ACHN (cell line): ENCODE measurements around the gene MIPEP.

Experiments
- DNase-seq: peaks from one replicate; pipeline ENCODE4 v3.0.0-alpha.2; 2015
- in situ Hi-C: cut with HindIII; loops from 2 replicates; pipeline ENCODE4 v1.10.0; 2017; ENCODE audit warnings: low sequenced_read_pairs, low pct_ligation_motif_present, low pct_unique_long_range_greater_than_20kb

MIPEP gene

DNA sequence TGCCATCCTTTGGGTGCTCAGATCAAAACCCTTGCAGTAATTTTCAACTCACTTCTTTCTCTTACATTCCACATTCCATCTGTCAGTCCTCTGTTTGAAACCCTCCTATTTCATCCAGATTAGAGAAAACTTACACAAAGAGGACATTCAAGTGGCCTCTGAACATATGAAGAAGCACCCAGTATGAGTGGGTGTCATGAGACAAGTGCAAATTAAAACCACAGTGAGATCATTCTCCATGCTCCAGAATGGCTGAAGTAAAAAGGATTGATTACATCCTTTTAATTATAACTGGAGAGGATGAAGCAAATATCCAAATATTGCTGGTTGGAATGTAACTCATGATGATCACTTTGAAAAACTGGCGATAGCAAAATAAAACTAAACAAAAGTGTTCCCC is 96.5 kb downstream of the MIPEP start:
- DNase-seq, result no peak
- in situ Hi-C loops, result no loop called here

DNA sequence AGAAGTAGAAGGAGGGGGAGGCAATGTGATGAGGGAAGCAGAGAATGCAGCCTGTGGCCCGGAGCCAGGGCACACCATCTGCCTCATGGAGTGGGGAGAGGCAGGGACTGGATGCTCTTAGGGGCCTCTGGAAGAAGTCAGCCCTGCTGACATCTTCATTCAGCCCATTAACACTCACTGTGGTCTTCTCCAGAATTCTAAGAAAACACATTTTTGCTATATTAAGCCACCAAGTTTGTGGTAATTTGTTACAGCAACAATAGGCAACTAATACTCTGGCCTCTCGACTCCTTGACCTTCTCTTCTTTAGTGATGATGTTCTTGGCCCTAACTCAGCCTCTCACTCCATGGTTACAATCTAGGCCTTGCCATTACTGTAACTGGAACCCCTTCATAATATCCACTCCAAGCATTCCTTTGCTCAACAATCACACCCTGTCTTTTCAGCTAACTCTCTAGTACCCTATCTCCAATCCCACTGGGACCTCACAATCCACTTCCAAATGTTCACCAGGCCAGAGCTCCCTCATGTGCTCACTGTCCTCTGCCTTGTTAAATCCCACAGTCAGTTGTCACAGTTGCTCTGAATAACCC is 98.5 kb downstream of the MIPEP start:
- in situ Hi-C loops, result no loop called here
- no peak for DNase-seq

DNA sequence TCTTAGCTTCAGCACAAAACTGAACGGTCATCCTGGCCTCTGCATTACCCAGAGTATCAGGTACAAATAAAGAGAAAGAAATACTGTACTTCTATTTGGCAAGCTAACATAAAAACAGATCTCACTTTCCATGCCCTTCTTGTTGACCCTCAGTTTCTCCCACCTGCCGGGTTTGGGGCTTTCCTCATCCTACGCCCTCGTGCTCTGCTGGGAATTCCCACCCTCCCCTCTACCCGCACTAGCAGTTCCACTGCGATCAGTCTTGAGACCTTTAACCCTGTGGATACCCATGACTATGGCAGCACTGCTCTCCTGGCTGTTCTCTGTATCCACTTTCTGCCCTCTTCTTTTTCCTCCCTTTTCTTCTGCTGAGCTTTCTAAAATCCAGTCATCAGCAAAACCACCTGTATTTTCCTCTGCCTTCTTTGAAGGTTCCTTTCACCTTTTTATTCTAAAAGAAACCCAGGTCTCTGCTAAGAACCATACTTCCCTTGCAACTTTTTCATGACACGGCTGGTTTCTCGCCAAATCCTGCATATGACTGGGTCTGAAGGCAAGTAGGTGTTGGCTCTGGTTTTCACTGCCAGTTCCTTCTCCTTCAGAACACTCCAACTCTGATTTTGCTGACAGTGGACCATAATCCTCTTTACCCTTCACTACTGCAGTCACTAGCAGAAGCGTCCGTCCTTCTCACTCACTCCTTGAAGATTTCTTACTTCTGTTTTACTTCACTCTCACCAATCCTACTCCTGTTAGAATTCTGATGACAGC is 99.4 kb downstream of the MIPEP start:
- in situ Hi-C loops, result no loop called here
- no peak for DNase-seq

GRCh38 chr13:23788459-23788858 is 100.7 kb downstream of the MIPEP start:
- in situ Hi-C loops, result no loop called here
- no peak for DNase-seq

- no peak for DNase-seq
- in situ Hi-C loops, result no loop called here
These were observed 101.7 kb downstream of the MIPEP start for GRCh38 chr13:23787464-23787863.

GRCh38 chr13:23786607-23787006 is 102.6 kb downstream of the MIPEP start:
- in situ Hi-C loops, result no loop called here
- no peak for DNase-seq

GRCh38 chr13:23778879-23779278 is 110.3 kb downstream of the MIPEP start:
- no peak for DNase-seq
- in situ Hi-C loops, result no loop called here

DNA sequence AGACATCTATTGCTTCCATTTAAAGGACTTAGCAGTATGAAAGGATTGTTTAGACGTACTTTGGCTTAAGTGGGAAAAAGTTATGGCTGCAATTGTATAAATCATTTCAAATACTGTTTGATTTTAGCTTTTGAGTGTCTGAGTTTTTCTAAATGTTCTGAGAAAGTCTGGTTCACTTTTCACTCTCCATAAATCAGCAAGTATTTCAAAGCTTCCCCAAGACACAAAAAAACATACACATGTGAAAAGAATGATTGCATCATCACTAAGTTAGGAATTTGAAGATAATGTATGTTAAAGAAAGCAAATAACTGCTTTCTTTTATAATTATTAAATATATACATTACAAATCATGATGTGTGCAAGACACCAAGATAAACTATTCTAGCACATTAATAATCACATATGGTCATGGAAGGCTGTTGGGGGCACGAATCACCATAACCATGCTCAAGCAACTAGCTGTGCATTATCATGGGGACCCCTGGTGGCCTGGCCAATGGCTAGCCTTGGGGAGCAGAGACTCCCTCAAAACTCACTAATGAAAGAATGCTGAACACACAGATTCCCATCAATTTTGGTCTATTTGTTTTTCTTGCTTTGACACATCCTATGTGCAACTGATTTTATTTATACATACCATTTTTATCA is 111.1 kb downstream of the MIPEP start:
- in situ Hi-C loops, result no loop called here
- no peak for DNase-seq

DNA sequence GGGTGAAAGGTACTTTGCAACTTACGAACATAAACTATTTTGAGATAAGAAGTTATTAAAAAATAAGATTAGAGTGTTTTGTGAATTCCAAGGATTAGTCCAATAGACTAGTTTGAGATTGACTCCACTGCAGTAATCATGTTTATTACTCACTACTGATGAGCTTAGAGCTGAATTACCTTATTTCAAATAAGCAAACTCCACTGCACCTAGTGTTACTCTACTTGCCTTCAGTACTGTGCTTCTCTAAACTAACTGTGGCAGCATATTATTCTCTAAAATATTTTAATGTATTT is 111.7 kb downstream of the MIPEP start:
- in situ Hi-C loops, result no loop called here
- DNase-seq, result no peak

GRCh38 chr13:23776698-23777574 is 112.3 kb downstream of the MIPEP start:
- DNase-seq, result no peak
- in situ Hi-C loops, result no loop called here

GRCh38 chr13:23772717-23773116 is 116.5 kb downstream of the MIPEP start:
- in situ Hi-C loops, result no loop called here
- no peak for DNase-seq

GRCh38 chr13:23771956-23772355 is 117.2 kb downstream of the MIPEP start:
- no peak for DNase-seq
- in situ Hi-C loops, result no loop called here

DNA sequence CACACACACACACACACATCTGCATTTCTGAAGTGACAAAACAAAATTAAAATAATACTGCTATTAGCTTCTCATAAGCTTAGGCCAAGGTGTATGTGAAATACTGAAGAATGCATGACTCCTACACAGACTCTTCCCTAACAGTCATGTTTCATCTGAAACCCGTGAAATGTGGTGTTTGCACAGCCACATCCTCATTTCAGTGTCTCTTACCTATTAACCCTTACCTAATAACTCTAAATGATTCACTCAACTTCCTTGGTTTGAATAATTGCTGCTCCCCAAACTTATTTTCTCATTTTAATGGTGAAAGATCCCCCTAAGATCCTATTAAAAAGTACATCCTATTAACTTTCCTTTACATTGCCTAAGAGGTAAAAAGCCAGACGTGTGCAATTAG is 117.6 kb downstream of the MIPEP start:
- in situ Hi-C loops, result no loop called here
- no peak for DNase-seq

GRCh38 chr13:23770973-23771372 is 118.2 kb downstream of the MIPEP start:
- in situ Hi-C loops, result no loop called here

DNA sequence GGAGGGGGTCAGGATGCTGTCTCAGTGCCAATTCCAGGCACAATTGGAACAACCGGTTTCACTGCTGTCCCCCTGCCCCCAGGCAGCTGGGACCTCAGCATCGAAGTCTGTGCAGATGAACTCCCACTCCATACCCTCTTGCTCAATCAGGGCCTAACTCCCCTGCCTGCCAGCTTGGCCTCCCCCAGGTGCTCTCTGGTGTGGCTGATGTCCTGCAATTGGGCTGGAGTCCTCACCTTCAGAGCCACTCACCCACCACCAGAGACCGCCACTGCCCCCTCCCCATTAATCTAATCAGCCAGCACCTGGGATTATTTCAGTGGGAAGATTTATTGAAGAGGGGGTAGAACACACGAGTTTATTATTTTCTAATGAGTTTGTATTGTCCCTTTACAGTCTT is 118.8 kb downstream of the MIPEP start:
- in situ Hi-C loops, result no loop called here
- no peak for DNase-seq

More at GRCh38 chr13:23770973-23771372, 118.2 kb downstream of the MIPEP start:
- DNase-seq, result no peak

GRCh38 chr13:23769401-23769800 is 119.8 kb downstream of the MIPEP start:
- DNase-seq, result no peak
- in situ Hi-C loops, result no loop called here

GRCh38 chr13:23767838-23768237 is 121.4 kb downstream of the MIPEP start:
- DNase-seq, result no peak
- in situ Hi-C loops, result no loop called here

GRCh38 chr13:23766939-23767338 is 122.3 kb downstream of the MIPEP start:
- in situ Hi-C loops, result no loop called here
- no peak for DNase-seq

- no peak for DNase-seq
- in situ Hi-C loops, result no loop called here
These were observed 122.9 kb downstream of the MIPEP start for GRCh38 chr13:23766283-23766682.
